ENCODE results near the gene PPA1.
"Not testable (repeated sequence)": the region's sequence is repeated elsewhere in the genome, so short reads cannot be mapped to it uniquely, and the experiment has no call there.

The PPA1 gene

GRCh38 chr10:70233109-70233938 lies at the start of gene PPA1:
PPA1 (minus strand) TSS chr10:70233429; CDS start chr10:70233327, 102 bp downstream.
- peak; percentile 98 to 99 (median 98) for DNase-seq (ENCODE audit: low read depth in 3 of 3, low spot score in 1 of 3)

GRCh38 chr10:70281609-70282008 lies 48.4 kb upstream of the PPA1 start:
- DNase-seq (ENCODE audit: low read depth in 3 of 3, low spot score in 1 of 3): no peak

- no peak for DNase-seq (ENCODE audit: low read depth in 3 of 3, low spot score in 1 of 3)
Measured at GRCh38 chr10:70280099-70280498, 46.9 kb upstream of the PPA1 start.

- no peak for DNase-seq (ENCODE audit: low read depth in 3 of 3, low spot score in 1 of 3)
Measured at GRCh38 chr10:70277396-70278030, 44.3 kb upstream of the PPA1 start.

GRCh38 chr10:70274643-70275042 lies 41.4 kb upstream of the PPA1 start:
- no peak for DNase-seq (ENCODE audit: low read depth in 3 of 3, low spot score in 1 of 3)

GRCh38 chr10:70272925-70273316 lies 39.7 kb upstream of the PPA1 start:
- no peak for DNase-seq (ENCODE audit: low read depth in 3 of 3, low spot score in 1 of 3)

- no peak for DNase-seq (ENCODE audit: low read depth in 3 of 3, low spot score in 1 of 3)
Measured at GRCh38 chr10:70271996-70272924, 39.0 kb upstream of the PPA1 start.

GRCh38 chr10:70270952-70271351 lies 37.7 kb upstream of the PPA1 start:
- no peak for DNase-seq (ENCODE audit: low read depth in 3 of 3, low spot score in 1 of 3)

- no peak for DNase-seq (ENCODE audit: low read depth in 3 of 3, low spot score in 1 of 3)
Measured at GRCh38 chr10:70269741-70270140, 36.5 kb upstream of the PPA1 start.

GRCh38 chr10:70268376-70268775 lies 35.1 kb upstream of the PPA1 start:
- no peak for DNase-seq (ENCODE audit: low read depth in 3 of 3, low spot score in 1 of 3)

GRCh38 chr10:70267161-70267933 lies 34.1 kb upstream of the PPA1 start:
- DNase-seq (ENCODE audit: low read depth in 3 of 3, low spot score in 1 of 3): no peak

- no peak for DNase-seq (ENCODE audit: low read depth in 3 of 3, low spot score in 1 of 3)
Measured at GRCh38 chr10:70266701-70267100, 33.5 kb upstream of the PPA1 start.

- DNase-seq (ENCODE audit: low read depth in 3 of 3, low spot score in 1 of 3): no peak
Measured at GRCh38 chr10:70266056-70266455, 32.8 kb upstream of the PPA1 start.

- DNase-seq (ENCODE audit: low read depth in 3 of 3, low spot score in 1 of 3): no peak
Measured at GRCh38 chr10:70265032-70265689, 31.9 kb upstream of the PPA1 start.

- DNase-seq (ENCODE audit: low read depth in 3 of 3, low spot score in 1 of 3): no peak
Measured at GRCh38 chr10:70260734-70261133, 27.5 kb upstream of the PPA1 start.

- no peak for DNase-seq (ENCODE audit: low read depth in 3 of 3, low spot score in 1 of 3)
Measured at GRCh38 chr10:70260259-70260658, 27.0 kb upstream of the PPA1 start.

GRCh38 chr10:70258216-70258615 lies 25.0 kb upstream of the PPA1 start:
- DNase-seq (ENCODE audit: low read depth in 3 of 3, low spot score in 1 of 3): no peak

GRCh38 chr10:70257816-70258215 lies 24.6 kb upstream of the PPA1 start:
- DNase-seq (ENCODE audit: low read depth in 3 of 3, low spot score in 1 of 3): not testable (repeated sequence)

- DNase-seq (ENCODE audit: low read depth in 3 of 3, low spot score in 1 of 3): no peak
Measured at GRCh38 chr10:70256463-70256862, 23.2 kb upstream of the PPA1 start.
